ENCODE measurements around the gene CPA2. TPM values are rescaled to one million over a fixed set of nuclear protein-coding genes. Genes with fewer than 3 reads are reported as not detected.
"Not testable (repeated sequence)": the region's sequence is repeated elsewhere in the genome, so short reads cannot be mapped to it uniquely, and the experiment has no call there.

Gene CPA2
- total RNA-seq, 1 donor from 2014 or later = 1.2 TPM

DNA sequence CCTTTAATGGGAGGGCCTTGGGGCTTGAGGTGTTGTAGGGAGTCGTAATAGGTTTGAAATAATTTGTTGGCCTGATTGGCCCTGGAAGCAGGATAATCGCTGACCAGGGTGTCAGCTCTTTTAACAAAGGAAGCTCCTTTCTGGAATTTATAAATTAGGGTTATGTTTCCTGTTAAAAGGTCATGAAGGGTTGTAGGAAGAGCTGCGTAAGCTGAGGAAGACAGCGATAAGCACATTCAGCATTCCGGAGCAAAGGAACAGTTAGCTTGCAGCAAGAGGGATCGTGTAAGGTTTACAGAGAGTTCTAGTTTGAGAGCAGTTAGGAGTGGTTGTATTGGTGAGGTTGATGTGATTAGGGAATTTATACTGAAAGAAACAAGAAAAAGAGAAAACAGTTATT, 47.6 kb downstream of the CPA2 start:
- no peak for DNase-seq (ENCODE audit: low read depth, low spot score)
- H3K4me1 Mint-ChIP-seq = peaks cover 15% of the 10 kb centered on the region
- H3K9me3 Mint-ChIP-seq = peaks cover 8% of the 10 kb centered on the region
- H3K36me3 Mint-ChIP-seq (ENCODE audit: low read depth) = peaks cover 6% of the 10 kb centered on the region
- H3K4me3 Mint-ChIP-seq = no peak overlapping the region
- H3K27me3 Mint-ChIP-seq (ENCODE audit: low read depth) = no peaks in the 10 kb centered on the region
- no peak overlapping the region for H3K27ac Mint-ChIP-seq (ENCODE audit: unreplicated experiment)
- no peak for TF ChIP-seq CTCF (conservative IDR thresholded peaks at IDR 0.05)

GRCh38 chr7:130319541-130319940, 52.9 kb downstream of the CPA2 start:
- H3K27ac Mint-ChIP-seq (ENCODE audit: unreplicated experiment) = no peak overlapping the region

DNA sequence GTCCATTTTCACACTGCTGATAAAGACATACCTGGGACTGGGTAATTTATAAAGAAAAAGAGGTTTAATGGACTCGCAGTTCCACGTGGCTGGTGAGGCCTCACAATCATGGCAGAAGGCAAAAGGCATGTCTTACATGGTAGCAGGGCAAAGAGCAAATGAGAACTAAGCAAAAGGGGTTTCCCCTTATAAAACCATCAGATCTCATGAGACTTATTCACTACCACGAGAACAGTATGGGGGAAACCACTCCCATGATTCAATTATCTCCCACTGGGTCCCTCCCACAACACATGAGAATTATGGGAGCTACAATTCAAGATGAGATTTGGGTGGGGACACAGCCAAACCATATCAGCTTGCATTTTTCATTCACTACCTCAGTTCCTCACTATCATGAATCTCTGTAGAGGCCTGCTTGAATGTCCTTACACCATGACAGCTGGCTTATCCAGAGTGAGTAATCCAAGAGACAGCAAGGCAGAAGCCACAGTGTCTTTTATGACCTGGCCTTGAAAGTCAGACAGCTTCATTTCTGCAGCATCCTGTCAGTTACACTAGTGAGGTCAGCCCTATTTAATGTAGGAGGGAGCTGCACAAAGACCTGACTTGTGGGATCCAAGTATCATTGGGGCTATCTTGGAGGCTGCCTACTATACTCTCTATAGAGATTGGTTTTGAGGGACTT, 55.0 kb downstream of the CPA2 start:
- H3K36me3 Mint-ChIP-seq (ENCODE audit: low read depth); H3K27me3 Mint-ChIP-seq (ENCODE audit: low read depth); H3K4me3 Mint-ChIP-seq; DNase-seq (ENCODE audit: low read depth, low spot score); H3K9me3 Mint-ChIP-seq; H3K27ac Mint-ChIP-seq (ENCODE audit: unreplicated experiment): not testable (repeated sequence)
- H3K4me1 Mint-ChIP-seq = peaks cover 27% of the 10 kb centered on the region

More at GRCh38 chr7:130319541-130319940, 52.9 kb downstream of the CPA2 start:
- no peaks in the 10 kb centered on the region for H3K27me3 Mint-ChIP-seq (ENCODE audit: low read depth)
- DNase-seq (ENCODE audit: low read depth, low spot score) = no peak
- no peaks in the 10 kb centered on the region for H3K9me3 Mint-ChIP-seq
- no peaks in the 10 kb centered on the region for H3K36me3 Mint-ChIP-seq (ENCODE audit: low read depth)
- TF ChIP-seq CTCF (conservative IDR thresholded peaks at IDR 0.05) = no peak
- H3K4me1 Mint-ChIP-seq = peaks cover 27% of the 10 kb centered on the region
- H3K4me3 Mint-ChIP-seq = no peak overlapping the region

GRCh38 chr7:130322615-130323014, 56.0 kb downstream of the CPA2 start:
- Mint-ChIP-seq H3K4me3 (no peak overlapping the region), H3K27me3 (ENCODE audit: low read depth) (no peaks in the 10 kb centered on the region), H3K9me3 (no peaks in the 10 kb centered on the region), H3K4me1 (peaks cover 25% of the 10 kb centered on the region), H3K36me3 (ENCODE audit: low read depth) (no peaks in the 10 kb centered on the region), H3K27ac (ENCODE audit: unreplicated experiment) (peak overlapping the region; percentile 52)
- DNase-seq (ENCODE audit: low read depth, low spot score) = no peak
- no peak for TF ChIP-seq CTCF (conservative IDR thresholded peaks at IDR 0.05)

DNA sequence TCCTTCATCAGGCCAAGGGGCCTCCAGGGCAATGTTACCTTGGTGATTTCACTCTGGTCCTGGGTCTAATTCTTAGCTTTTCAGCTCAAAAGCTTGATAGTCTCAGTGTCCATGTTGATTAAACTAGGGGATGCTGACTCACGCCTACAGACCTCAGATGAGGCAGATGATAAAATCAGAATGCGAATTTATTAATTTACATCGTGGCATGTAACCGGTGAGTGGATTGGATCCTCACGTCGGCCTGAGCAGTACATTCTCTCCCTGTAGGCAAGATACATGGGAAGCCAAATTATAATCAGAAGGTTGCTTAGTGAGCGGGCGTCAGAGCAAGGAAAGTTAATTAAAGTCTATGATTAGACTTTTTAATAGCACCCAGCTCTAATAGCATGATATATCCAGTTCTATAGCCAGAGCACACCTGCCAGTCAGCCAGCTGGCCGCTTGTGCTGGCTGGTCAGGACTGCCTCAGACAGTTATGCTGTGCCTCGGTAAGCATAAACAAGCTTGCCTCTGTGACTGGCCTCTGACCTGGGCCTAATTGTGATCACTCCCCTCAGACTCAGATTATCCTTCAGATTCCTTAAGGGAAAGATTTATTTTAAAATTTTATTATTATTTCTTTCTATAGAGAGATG, 57.8 kb downstream of the CPA2 start:
- Mint-ChIP-seq H3K4me1 (peaks cover 11% of the 10 kb centered on the region), H3K9me3 (no peaks in the 10 kb centered on the region)

More for the DNA sequence above, 57.8 kb downstream of the CPA2 start:
- Mint-ChIP-seq H3K36me3 (ENCODE audit: low read depth) (no peaks in the 10 kb centered on the region), H3K27ac (ENCODE audit: unreplicated experiment) (peak overlapping the region; percentile 75), H3K4me3 (no peak overlapping the region), H3K27me3 (ENCODE audit: low read depth) (no peaks in the 10 kb centered on the region)
- no peak for DNase-seq (ENCODE audit: low read depth, low spot score)
- no peak for TF ChIP-seq CTCF (conservative IDR thresholded peaks at IDR 0.05)
